ENCODE results near the gene ARID1B.

Gene ARID1B

GRCh38 chr6:156776840-156777576 lies at the start of gene ARID1B:
ARID1B (plus strand) TSS chr6:156777378; CDS start chr6:156777681, 303 bp downstream.
- peak; percentile 38 for DNase-seq (ENCODE audit: low read depth)

- no peak for DNase-seq (ENCODE audit: low read depth)
Measured at GRCh38 chr6:156727715-156728385, 49.3 kb upstream of the ARID1B start.

GRCh38 chr6:156729248-156729647 lies 47.9 kb upstream of the ARID1B start:
- DNase-seq (ENCODE audit: low read depth): no peak

- DNase-seq (ENCODE audit: low read depth): no peak
Measured at GRCh38 chr6:156731396-156731795, 45.8 kb upstream of the ARID1B start.

GRCh38 chr6:156735751-156736150 lies 41.4 kb upstream of the ARID1B start:
- DNase-seq (ENCODE audit: low read depth): no peak

- no peak for DNase-seq (ENCODE audit: low read depth)
Measured at GRCh38 chr6:156740604-156741003, 36.6 kb upstream of the ARID1B start.

GRCh38 chr6:156741287-156742073 lies 35.7 kb upstream of the ARID1B start:
- no peak for DNase-seq (ENCODE audit: low read depth)

GRCh38 chr6:156747715-156748114 lies 29.5 kb upstream of the ARID1B start:
- no peak for DNase-seq (ENCODE audit: low read depth)

GRCh38 chr6:156748504-156748903 lies 28.7 kb upstream of the ARID1B start:
- DNase-seq (ENCODE audit: low read depth): no peak

- DNase-seq (ENCODE audit: low read depth): no peak
Measured at GRCh38 chr6:156752666-156753301, 24.4 kb upstream of the ARID1B start.

- DNase-seq (ENCODE audit: low read depth): no peak
Measured at GRCh38 chr6:156756630-156757610, 20.3 kb upstream of the ARID1B start.

- DNase-seq (ENCODE audit: low read depth): no peak
Measured at GRCh38 chr6:156757849-156758248, 19.3 kb upstream of the ARID1B start.

GRCh38 chr6:156760377-156760776 lies 16.8 kb upstream of the ARID1B start:
- no peak for DNase-seq (ENCODE audit: low read depth)

- DNase-seq (ENCODE audit: low read depth): no peak
Measured at GRCh38 chr6:156762547-156762946, 14.6 kb upstream of the ARID1B start.

GRCh38 chr6:156765117-156765516 lies 12.1 kb upstream of the ARID1B start:
- DNase-seq (ENCODE audit: low read depth): no peak

GRCh38 chr6:156767603-156768467 lies 9.3 kb upstream of the ARID1B start:
- no peak for DNase-seq (ENCODE audit: low read depth)

- DNase-seq (ENCODE audit: low read depth): no peak
Measured at GRCh38 chr6:156771047-156771446, 6.1 kb upstream of the ARID1B start.

- no peak for DNase-seq (ENCODE audit: low read depth)
Measured at GRCh38 chr6:156771761-156772160, 5.4 kb upstream of the ARID1B start.

- DNase-seq (ENCODE audit: low read depth): no peak
Measured at GRCh38 chr6:156773476-156773875, 3.7 kb upstream of the ARID1B start.

Measured in fibroblast of the conjunctiva (primary cell).